Stimulated activated CD8-positive, alpha-beta memory T cell treated with anti-CD3 and anti-CD28 coated beads, Interleukin-4, amount 100 ng/mL, for 1 hour (primary cell): ENCODE data around the gene BCOR.

Experiments used
- DNase-seq, 2 donors: peaks; one replicate each; pipeline ENCODE4 v3.0.0-alpha.2; 2020; ENCODE audit warnings: low read depth in 2 of 2, low spot score in 1 of 2

Gene BCOR

GRCh38 chrX:40097504-40098263, at the start of gene BCOR:
Gene BCOR, minus strand, starts transcription at chrX:40097958. Its CDS starts 20,029 bp downstream, at chrX:40077929.
- DNase-seq = no peak

- DNase-seq = no peak
Observed at GRCh38 chrX:40147126-40147952, 49.6 kb upstream of the BCOR start.

- DNase-seq = no peak
Observed at GRCh38 chrX:40146262-40147125, 48.7 kb upstream of the BCOR start.

GRCh38 chrX:40145923-40146261, 48.1 kb upstream of the BCOR start:
- no peak for DNase-seq

- no peak for DNase-seq
Observed at GRCh38 chrX:40145001-40145922, 47.5 kb upstream of the BCOR start.

GRCh38 chrX:40144576-40144975, 46.8 kb upstream of the BCOR start:
- DNase-seq = no peak

- no peak for DNase-seq
Observed at GRCh38 chrX:40143987-40144386, 46.2 kb upstream of the BCOR start.

- no peak for DNase-seq
Observed at GRCh38 chrX:40143001-40143400, 45.2 kb upstream of the BCOR start.

GRCh38 chrX:40142417-40142816, 44.7 kb upstream of the BCOR start:
- DNase-seq = no peak

GRCh38 chrX:40140706-40141499, 43.1 kb upstream of the BCOR start:
- no peak for DNase-seq

GRCh38 chrX:40132751-40133150, 35.0 kb upstream of the BCOR start:
- DNase-seq = no peak

- DNase-seq = no peak
Observed at GRCh38 chrX:40131654-40132337, 34.0 kb upstream of the BCOR start.

- no peak for DNase-seq
Observed at GRCh38 chrX:40130207-40130606, 32.4 kb upstream of the BCOR start.

- no peak for DNase-seq
Observed at GRCh38 chrX:40127052-40127451, 29.3 kb upstream of the BCOR start.

GRCh38 chrX:40122487-40122886, 24.7 kb upstream of the BCOR start:
- DNase-seq = no peak

- DNase-seq = no peak
Observed at GRCh38 chrX:40121618-40122017, 23.9 kb upstream of the BCOR start.

GRCh38 chrX:40120838-40121580, 23.3 kb upstream of the BCOR start:
- DNase-seq = no peak

- no peak for DNase-seq
Observed at GRCh38 chrX:40117715-40118285, 20.0 kb upstream of the BCOR start.
